ENCODE data around the gene RHOU. TPM values are rescaled to one million over a fixed set of nuclear protein-coding genes. Genes with fewer than 3 reads are reported as not detected.
"Not testable (repeated sequence)": the region's sequence is repeated elsewhere in the genome, so short reads cannot be mapped to it uniquely, and the experiment has no call there.

Gene RHOU
- total RNA-seq, 2 experiments from 2014 or later = 0.61 to 4.5 TPM

DNA sequence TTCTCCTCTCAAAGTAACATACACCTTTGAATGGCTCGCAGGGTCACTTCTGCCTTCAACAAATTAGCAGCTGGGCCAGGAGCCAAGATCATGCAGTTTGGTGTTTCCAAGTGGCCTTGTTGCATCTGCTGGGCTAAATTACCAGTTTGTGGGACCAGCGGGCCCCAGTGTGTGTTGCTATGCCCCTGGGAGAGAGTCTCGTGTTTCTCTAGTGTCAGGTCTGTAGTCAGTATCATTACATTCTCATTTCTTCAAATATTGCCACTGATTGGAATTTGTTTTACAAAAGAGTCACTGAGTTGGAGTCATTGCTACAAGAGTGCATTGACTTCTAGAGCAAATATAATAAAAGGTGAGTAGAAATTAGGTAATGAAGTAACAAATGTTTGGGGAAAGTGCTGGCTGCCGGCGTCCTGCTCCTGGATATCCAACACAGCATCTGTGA is 35.5 kb downstream of the RHOU start:
- H3K9me3 Mint-ChIP-seq (ENCODE audit: low read depth) = no peaks in the 10 kb centered on the region

DNA sequence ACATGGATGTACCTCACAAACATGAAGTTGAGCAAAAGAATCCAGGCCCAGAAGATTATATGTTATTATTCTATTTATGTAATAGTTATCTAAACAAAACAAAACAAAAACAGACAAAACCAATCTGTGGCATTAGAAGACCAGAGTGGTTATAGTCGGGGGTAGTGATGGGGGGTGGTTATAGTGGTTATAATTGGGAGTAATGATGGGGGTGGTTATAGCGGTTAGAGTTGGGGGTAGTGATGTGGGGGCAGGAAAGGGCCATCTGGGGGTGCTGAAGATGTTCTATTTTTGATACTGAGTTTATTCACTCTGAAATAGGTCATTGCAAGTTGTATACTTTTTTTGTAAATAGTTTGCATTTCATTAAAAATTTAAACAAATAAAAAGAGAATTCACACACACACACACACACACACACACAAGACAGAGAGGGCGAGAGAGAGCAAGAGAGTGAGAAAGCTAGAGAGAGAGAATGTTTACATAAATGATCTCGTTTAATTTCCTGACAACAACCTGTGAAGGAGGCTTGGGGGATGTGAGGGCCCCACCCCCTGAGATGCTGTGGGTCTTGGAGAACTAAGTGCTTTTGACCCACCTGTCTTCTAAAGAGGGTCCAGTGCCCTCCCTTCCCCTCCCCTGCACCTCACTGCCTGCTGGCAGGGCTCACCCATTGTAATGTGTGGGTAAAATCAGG is 37.4 kb downstream of the RHOU start:
- Mint-ChIP-seq H3K27me3 (peaks cover 17% of the 10 kb centered on the region), H3K27ac (no peak overlapping the region), H3K36me3 (no peaks in the 10 kb centered on the region), H3K4me3 (no peak overlapping the region), H3K4me1 (peaks cover 11% of the 10 kb centered on the region), H3K9me3 (ENCODE audit: low read depth) (no peaks in the 10 kb centered on the region)
- DNase-seq (no peak), ATAC-seq (no peak)
- CTCF ChIA-PET = no interaction called here

More for the DNA sequence above, 35.5 kb downstream of the RHOU start:
- peaks cover 18% of the 10 kb centered on the region for H3K27me3 Mint-ChIP-seq
- CTCF ChIA-PET = no interaction called here
- peaks cover 17% of the 10 kb centered on the region for H3K4me1 Mint-ChIP-seq
- no peaks in the 10 kb centered on the region for H3K36me3 Mint-ChIP-seq
- no peak overlapping the region for H3K4me3 Mint-ChIP-seq
- DNase-seq (no peak), ATAC-seq (no peak)
- H3K27ac Mint-ChIP-seq = no peak overlapping the region

DNA sequence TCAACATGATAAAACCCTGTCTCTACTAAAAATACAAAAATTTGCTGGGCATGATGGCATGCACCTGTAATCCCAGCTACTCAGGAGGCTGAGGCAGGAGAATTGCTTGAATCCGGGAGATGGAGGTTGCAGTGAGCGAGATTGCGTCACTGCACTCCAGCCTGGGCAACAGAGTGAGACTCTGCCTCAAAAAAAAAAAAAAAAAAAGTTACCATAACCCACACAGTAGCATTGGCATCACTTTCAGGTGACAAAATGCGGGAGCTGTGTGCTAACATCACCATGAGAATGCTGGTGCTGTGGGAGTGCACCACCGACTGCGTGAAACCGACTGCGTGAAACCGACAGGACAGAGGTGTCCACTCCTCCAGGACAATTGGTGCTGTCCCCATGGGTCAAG is 40.7 kb downstream of the RHOU start:
- H3K4me1 Mint-ChIP-seq; ATAC-seq; H3K4me3 Mint-ChIP-seq; H3K9me3 Mint-ChIP-seq (ENCODE audit: low read depth); DNase-seq; H3K36me3 Mint-ChIP-seq; H3K27ac Mint-ChIP-seq: not testable (repeated sequence)
- H3K27me3 Mint-ChIP-seq = peaks cover 11% of the 10 kb centered on the region
- CTCF ChIA-PET = interaction anchor here (0.7 kb wide), 1 partner anchor 119 kb away, joined by 4 read pairs; no protein-coding TSS in a partner anchor

- H3K36me3 Mint-ChIP-seq = no peaks in the 10 kb centered on the region
- no peak for DNase-seq
- H3K27ac Mint-ChIP-seq = no peak overlapping the region
- CTCF ChIA-PET = interaction anchor here (0.7 kb wide), 1 partner anchor 120 kb away, joined by 4 read pairs; no protein-coding TSS in a partner anchor
- H3K9me3 Mint-ChIP-seq (ENCODE audit: low read depth) = no peaks in the 10 kb centered on the region
- H3K4me3 Mint-ChIP-seq = no peak overlapping the region
- no peak for ATAC-seq
- H3K4me1 Mint-ChIP-seq = peaks cover 6% of the 10 kb centered on the region
- peaks cover 11% of the 10 kb centered on the region for H3K27me3 Mint-ChIP-seq
Measured at GRCh38 chr1:228776449-228776848, 41.2 kb downstream of the RHOU start.

DNA sequence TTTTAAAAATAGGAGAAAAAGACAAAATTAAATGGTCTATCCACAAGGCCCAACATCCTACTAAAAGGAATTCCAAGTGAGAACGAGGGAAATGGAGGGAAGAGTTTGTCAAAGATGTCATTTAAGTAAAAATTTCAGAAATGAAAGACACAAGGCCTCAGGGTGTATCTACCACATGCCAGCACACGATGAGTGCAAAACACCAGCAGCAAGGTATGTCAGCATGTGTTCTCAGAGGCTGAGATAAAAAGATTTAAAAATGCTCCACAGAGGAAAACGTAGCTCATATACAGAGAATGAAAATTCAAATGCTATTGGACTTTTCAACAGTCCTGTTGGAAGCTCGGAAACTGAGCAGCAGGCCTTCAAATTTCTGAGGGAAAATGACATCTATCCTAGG is 42.0 kb downstream of the RHOU start:
- DNase-seq (no peak), ATAC-seq (no peak)
- CTCF ChIA-PET = no interaction called here
- Mint-ChIP-seq H3K27ac (no peak overlapping the region), H3K4me1 (peaks cover 6% of the 10 kb centered on the region), H3K9me3 (ENCODE audit: low read depth) (no peaks in the 10 kb centered on the region), H3K36me3 (no peaks in the 10 kb centered on the region), H3K27me3 (peaks cover 11% of the 10 kb centered on the region), H3K4me3 (no peak overlapping the region)

GRCh38 chr1:228778026-228778425 is 42.7 kb downstream of the RHOU start:
- H3K4me1 Mint-ChIP-seq = peaks cover under 1% of the 10 kb centered on the region
- CTCF ChIA-PET = no interaction called here
- DNase-seq (no peak), ATAC-seq (no peak)
- peaks cover 11% of the 10 kb centered on the region for H3K27me3 Mint-ChIP-seq
- H3K4me3 Mint-ChIP-seq = no peak overlapping the region
- H3K27ac Mint-ChIP-seq = no peak overlapping the region
- no peaks in the 10 kb centered on the region for H3K9me3 Mint-ChIP-seq (ENCODE audit: low read depth)
- H3K36me3 Mint-ChIP-seq = no peaks in the 10 kb centered on the region

DNA sequence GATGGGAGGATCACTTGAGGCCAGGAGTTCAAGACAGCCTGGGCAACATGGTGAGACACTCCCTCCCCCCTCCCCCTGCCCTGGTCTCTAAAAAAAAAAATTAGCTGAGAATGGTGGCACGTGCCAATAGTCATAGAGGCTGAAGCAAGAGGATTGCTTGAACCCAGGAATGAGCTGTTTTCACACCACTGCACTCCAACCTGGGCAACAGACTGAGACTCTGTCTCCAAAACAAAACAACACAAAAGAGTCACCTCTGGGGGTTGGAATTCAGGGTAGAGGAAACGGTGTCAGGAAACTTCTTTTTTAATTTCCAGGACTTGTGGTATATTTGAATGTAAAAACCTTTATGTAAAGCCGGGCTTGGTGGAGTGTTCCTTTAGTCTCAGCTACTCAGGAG is 43.2 kb downstream of the RHOU start:
- H3K27me3 Mint-ChIP-seq = peaks cover 11% of the 10 kb centered on the region
- no peaks in the 10 kb centered on the region for H3K4me1 Mint-ChIP-seq
- no peaks in the 10 kb centered on the region for H3K9me3 Mint-ChIP-seq (ENCODE audit: low read depth)
- CTCF ChIA-PET = no interaction called here
- DNase-seq (no peak), ATAC-seq (no peak)
- H3K4me3 Mint-ChIP-seq = no peak overlapping the region
- H3K27ac Mint-ChIP-seq = no peak overlapping the region
- no peaks in the 10 kb centered on the region for H3K36me3 Mint-ChIP-seq

DNA sequence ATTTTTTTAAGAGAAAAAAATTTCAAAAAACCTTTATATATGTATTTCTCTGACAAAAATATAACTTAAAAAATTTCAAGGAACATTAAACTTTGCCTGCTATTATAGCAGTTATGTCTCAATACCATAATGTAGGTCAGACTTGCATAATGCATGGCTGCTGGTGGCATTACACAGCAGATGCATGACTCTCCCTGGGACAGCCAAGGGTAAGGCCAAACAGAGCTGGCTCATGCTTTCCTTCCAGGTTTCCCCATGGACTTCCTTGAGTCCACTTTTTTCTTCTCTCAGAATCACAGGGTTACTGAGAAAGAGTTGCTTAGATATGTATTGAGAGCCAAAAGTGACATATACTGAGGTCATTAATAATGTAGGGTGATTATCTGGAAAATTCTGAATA is 43.7 kb downstream of the RHOU start:
- DNase-seq = no peak
- Mint-ChIP-seq H3K27ac (no peak overlapping the region), H3K9me3 (ENCODE audit: low read depth) (no peaks in the 10 kb centered on the region), H3K4me1 (no peaks in the 10 kb centered on the region), H3K4me3 (no peak overlapping the region), H3K27me3 (peaks cover 11% of the 10 kb centered on the region), H3K36me3 (no peaks in the 10 kb centered on the region)
- ATAC-seq = no peak
- CTCF ChIA-PET = no interaction called here

GRCh38 chr1:228781161-228781808 is 46.0 kb downstream of the RHOU start:
- DNase-seq (no peak), ATAC-seq (no peak)
- Mint-ChIP-seq H3K4me3 (no peak overlapping the region), H3K4me1 (peaks cover 8% of the 10 kb centered on the region), H3K27ac (no peak overlapping the region), H3K9me3 (ENCODE audit: low read depth) (no peaks in the 10 kb centered on the region), H3K27me3 (peaks cover 9% of the 10 kb centered on the region), H3K36me3 (no peaks in the 10 kb centered on the region)
- CTCF ChIA-PET = no interaction called here

GRCh38 chr1:228781809-228782661 is 46.8 kb downstream of the RHOU start:
- no peaks in the 10 kb centered on the region for H3K9me3 Mint-ChIP-seq (ENCODE audit: low read depth)
- H3K36me3 Mint-ChIP-seq = no peaks in the 10 kb centered on the region
- CTCF ChIA-PET = no interaction called here
- H3K4me3 Mint-ChIP-seq = no peak overlapping the region
- no peak overlapping the region for H3K27ac Mint-ChIP-seq
- DNase-seq (no peak), ATAC-seq (no peak)
- H3K27me3 Mint-ChIP-seq = peaks cover 9% of the 10 kb centered on the region
- H3K4me1 Mint-ChIP-seq = peaks cover 8% of the 10 kb centered on the region

DNA sequence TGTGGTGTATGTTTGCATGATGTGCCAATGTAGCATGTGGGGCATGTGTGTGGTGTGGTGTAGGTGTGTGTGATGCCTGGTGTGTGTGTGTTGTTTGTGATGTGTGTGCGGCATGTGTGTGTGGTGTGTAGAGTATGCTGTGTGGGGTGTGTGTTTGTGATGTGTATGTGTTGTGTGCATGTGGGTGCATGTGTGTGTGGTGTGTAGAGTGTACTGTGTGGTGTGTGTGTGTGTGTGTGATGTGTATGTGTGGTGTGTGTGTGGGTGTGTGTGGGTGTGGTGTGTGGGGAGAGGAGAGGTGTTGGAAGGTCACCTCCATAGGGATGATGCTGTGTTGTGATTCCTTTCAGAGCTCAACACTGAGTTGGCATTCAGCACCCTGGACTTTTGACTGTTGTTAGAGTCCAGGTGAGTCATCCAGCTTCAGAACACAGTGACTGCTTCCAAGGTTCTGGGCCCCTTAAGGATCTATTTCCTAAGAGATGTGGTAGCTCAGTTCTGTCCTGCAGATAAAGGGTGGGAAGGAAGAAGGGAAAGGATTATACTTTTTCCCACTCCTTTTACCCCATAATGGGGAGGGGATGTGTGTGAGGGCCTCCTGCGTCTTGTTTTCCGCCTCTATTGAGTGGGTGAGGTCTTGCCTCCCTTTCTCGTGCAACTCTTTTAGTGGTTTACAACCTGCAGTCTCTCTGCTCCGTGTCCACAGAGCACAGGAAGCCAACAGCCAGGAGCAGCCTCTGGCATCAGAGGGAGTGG is 47.6 kb downstream of the RHOU start:
- CTCF ChIA-PET = no interaction called here
- H3K27me3 Mint-ChIP-seq = peaks cover 11% of the 10 kb centered on the region
- H3K9me3 Mint-ChIP-seq (ENCODE audit: low read depth) = no peaks in the 10 kb centered on the region
- no peak overlapping the region for H3K4me3 Mint-ChIP-seq
- H3K27ac Mint-ChIP-seq = no peak overlapping the region
- H3K36me3 Mint-ChIP-seq = no peaks in the 10 kb centered on the region
- ATAC-seq = peak; percentile 58
- peaks cover 8% of the 10 kb centered on the region for H3K4me1 Mint-ChIP-seq
- DNase-seq = no peak

- DNase-seq (no peak), ATAC-seq (no peak)
- no peak overlapping the region for H3K27ac Mint-ChIP-seq
- no peak overlapping the region for H3K4me3 Mint-ChIP-seq
- no peaks in the 10 kb centered on the region for H3K36me3 Mint-ChIP-seq
- H3K4me1 Mint-ChIP-seq = peaks cover 8% of the 10 kb centered on the region
- peaks cover 17% of the 10 kb centered on the region for H3K27me3 Mint-ChIP-seq
- H3K9me3 Mint-ChIP-seq (ENCODE audit: low read depth) = no peaks in the 10 kb centered on the region
- CTCF ChIA-PET = no interaction called here
Measured at GRCh38 chr1:228783418-228784040, 48.2 kb downstream of the RHOU start.

GRCh38 chr1:228784181-228784580 is 48.9 kb downstream of the RHOU start:
- H3K4me3 Mint-ChIP-seq = no peak overlapping the region

More at GRCh38 chr1:228784181-228784580, 48.9 kb downstream of the RHOU start:
- Mint-ChIP-seq H3K36me3 (no peaks in the 10 kb centered on the region), H3K27me3 (peaks cover 17% of the 10 kb centered on the region), H3K27ac (no peak overlapping the region), H3K9me3 (ENCODE audit: low read depth) (no peaks in the 10 kb centered on the region), H3K4me1 (peaks cover 8% of the 10 kb centered on the region)
- no peak for DNase-seq
- no peak for ATAC-seq
- CTCF ChIA-PET = no interaction called here
